HUDEP-2 (cell line): ENCODE results near the gene CBFA2T2.
A peak's percentile ranks its signal among the peaks of the same experiment; 100 is the strongest.
"Not testable (repeated sequence)": the region's sequence is repeated elsewhere in the genome, so short reads cannot be mapped to it uniquely, and the experiment has no call there.

Source experiments
- DNase-seq, 76 experiments: peaks; one replicate each; lab custom pipeline; 2025; ENCODE audit not compliant: unreplicated experiment in 76 of 76; lab: John Stamatoyannopoulos, UW

Gene CBFA2T2

DNA sequence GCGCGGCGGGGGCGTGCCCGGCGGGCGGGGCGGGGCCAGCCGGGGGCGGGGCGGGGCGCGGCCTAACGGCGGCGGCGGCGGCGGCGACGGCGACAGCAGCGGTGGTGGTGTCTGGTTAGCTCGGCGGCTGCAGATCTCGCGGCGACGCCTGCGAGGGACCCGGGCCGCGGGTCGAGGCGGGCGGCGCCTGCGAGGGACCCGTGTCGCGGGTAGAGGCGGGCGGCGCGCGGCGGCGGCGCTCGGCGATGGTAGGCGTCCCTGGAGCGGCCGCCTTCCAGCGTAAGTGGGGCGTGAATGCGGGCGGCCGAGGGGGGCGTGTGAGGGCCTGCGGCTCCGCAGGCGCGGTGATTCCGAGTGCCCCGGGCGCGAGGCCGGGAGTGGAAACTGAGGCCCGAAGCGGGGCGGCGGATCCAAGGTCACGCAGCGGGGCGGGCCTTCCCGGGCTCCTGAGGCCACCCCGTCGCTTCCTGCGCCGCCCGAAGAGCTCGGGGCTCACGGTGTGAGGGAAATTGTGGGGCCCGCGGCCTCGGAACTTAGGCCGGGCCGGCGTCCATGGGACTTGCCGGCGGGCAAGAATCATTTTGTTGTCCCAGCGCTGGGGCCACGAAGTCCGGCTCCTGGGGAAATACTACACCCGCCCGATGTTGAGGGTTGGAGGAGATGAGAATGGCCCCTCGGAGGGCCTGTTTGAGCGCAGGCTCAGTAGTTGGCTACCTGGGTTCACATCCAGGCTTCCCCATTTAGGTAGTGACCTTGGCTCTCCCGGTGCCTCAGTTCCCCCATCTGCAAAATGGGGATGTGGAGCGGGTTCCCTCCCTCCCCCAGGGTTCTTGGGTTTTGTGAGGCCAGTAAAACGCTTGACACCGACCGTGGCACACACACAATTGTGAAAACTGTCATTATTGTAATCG, at the start of gene CBFA2T2:
Gene CBFA2T2 (plus strand): TSS at position 74 of the 911 bp plus-strand sequence. CDS start 172 bp downstream, at position 246.
- DNase-seq, result peak in 17 of 76 experiments; percentile 26 to 76 (median 44)

GRCh38 chr20:33440562-33440961, 49.3 kb upstream of the CBFA2T2 start:
- DNase-seq, result not testable (repeated sequence)

DNA sequence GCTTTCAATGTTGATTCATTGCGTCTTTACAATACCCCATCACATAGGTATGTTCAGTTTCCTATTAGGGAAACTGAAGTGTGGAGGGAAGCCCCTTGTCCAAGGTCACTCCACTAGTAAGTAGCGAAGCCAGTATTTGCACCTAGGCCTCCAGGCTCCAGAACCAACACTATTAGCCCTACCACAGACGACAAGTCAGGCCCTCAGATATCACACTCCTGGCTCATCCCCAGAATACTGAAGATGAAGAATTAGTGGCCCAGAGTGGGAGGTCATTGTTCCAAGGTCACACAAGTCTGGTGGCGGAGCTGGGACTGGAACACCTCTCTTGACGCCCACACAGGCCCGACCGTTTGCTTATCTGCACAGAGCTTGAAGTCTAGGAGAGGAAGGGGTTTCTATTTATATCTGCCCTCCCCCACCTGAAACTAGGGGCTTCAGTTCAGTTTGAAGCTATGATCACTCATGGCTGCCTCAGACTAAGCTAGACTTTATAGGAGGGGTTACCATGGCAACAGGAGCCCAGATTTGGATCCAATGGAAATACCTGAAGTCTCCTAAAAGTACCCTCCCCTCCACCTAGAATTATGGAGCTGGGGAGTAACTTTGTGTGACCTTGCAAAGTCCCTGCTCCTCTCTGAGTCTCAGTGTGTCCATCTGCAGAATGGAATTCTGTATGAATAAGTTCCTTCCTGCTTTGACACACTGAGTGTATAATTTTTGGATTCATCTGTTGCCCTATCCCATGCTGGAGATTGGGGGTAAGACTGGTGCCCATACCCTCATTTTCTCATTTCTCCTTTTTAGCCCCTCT, 48.5 kb upstream of the CBFA2T2 start:
- DNase-seq, result peak in 8 of 76 experiments; percentile 8 to 41 (median 16)

DNA sequence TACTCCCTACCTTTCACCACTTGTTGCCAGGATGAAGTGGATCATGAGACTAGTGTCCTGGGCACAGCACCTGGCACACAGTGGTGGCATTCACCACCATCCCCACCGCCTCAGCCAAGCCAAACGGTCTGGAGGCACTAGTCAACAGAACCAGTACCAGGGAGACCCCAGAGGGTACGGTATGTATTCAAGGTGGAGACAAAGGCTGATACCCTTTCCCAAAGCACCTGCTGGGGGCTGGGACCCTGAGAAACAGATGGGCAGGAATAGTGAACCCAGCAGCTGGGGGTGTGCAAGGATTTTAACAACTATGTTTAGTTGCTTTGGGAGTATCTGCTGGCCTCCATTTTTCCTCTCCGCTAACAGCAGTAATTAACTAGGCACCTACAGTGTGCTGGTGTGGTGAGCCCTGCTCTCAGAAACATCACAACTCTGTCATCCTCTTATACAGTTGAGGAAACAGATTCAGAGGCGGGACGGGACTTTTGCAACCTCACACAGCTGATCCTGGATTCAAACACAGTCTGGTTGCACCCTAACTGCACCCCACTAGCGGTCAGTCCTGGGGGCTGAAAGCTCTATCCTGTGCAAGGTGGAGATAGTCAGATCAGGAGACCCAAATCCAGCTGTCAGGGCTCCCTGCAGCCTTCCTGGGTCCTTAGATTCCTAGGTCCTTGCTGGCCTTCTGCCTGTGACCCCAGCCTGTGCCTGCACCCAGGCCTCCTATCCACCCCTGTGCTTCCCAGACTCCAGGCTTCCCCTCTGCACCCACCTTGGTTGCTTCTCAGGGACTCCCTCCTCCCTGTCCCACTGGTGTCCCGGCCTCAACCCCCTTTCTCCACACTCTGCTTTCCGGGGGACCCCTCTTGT, 47.5 kb upstream of the CBFA2T2 start:
- DNase-seq, result no peak

- no peak for DNase-seq
Measured at GRCh38 chr20:33443006-33443511, 46.8 kb upstream of the CBFA2T2 start.

DNA sequence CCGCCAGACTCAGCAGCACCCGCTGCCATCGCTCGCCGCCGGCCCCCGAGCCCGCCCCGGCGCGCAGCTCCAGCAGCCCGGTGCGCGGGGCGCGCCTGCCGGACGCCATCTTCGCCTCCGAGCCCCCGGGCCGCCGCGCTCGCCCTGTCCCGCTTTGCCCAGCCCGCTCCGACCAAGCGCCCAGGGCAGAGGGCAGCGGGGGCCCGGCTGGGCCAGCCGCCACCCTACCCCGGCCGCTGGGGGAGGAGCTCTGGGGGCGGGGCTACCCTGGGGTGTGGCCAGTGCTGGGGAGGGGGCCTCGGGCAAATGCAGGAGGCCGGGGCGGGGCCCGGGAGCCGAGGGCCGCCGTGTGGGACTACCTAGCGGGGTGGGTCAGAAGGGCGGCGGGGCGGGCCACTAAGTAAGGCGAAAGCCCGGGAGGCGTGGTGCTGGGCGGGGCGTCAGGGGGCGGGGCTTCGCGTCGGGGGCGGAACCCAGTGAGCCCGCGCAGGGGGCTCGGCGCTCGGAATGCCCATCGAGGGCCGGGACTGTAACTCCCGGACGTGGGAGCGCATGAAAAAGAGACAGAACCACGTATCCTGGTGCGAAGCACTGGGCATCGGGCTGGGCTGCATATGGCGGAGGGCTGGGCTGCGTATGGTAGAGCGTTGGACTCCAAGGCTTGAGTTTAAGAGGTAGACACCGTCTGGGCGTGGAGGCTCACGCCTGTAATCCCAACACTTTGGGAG, 46.2 kb upstream of the CBFA2T2 start, which contains the start of gene SNTA1:
Gene SNTA1 (minus strand): TSS at position 252 of the 728 bp plus-strand sequence. CDS start 143 bp downstream, at position 109.
- peak in 73 of 76 experiments; percentile 14 to 90 (median 73) for DNase-seq

DNA sequence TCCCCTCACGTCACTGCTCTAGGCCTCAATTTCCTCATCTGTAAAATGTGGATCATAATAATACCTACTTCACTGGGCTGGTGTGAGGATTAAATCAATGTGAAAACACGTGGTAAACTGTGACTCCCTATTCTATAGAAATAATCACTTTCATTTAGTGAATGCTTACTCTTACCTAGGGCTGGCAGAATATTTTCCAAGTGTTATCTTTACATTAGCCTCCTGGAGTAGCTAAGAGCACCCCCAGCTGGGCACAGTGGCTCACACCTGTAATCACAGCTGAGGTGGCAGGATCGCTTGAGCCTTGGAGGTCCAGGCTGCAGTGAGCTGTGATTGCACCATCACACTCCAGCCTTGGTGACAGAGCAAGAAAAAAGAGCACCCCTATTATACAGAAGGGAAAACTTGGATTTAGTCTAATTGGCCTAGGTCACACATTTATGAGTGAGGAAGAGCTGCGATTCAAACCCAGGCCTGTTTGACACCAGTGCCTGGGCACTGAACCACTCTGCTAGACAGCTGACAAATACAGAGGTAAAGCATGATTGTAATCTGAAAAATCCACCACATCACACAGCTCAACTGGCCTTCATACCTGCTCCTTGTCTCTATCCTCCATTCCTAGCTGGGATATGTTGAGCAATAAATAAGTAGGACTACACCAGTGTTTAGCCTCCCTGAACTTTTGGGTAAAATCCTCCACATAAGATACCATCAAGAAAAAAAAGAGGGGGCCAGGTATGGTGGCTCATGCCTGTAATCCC, 44.9 kb upstream of the CBFA2T2 start:
- DNase-seq, result peak in 8 of 76 experiments; percentile 13 to 28 (median 22)

- no peak for DNase-seq
Measured at GRCh38 chr20:33445881-33446625, 43.8 kb upstream of the CBFA2T2 start.

- DNase-seq, result peak in 5 of 76 experiments; percentile 7 to 40 (median 23)
Measured at GRCh38 chr20:33450867-33451266, 39.0 kb upstream of the CBFA2T2 start.

DNA sequence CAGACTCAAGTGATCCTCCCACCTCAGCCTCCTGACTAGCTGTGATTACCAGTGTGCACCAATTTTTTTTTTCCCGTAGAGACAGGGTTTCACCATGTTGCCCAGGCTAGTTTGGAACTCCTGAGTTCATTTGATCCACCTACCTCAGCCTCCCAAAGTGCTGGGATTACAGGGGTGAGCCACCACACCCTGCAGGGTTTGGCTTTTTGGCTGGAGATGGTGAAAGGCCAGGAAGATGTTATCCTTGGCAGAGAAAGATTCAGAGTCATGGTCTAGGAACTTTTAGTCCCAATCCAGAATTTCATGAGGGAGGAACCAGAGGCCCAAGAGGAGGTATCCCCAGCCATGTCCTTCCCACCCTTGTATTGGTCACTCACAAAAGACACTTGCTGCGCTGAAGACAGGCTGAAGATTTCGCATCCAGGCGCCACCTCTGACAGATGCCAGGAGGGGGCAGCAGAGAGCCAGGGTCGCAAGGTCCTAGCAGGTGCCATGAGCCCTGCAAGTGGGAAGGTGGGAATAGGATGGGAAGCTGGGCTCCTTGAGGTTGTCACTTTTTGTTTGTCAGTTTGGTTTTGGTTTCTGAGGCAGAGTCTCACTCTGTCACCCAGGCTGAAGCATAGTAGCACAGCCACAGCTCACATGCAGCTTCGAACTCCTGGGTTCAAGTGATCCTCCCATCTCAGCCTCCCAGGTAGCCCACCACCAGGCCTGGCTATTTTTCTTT, 32.8 kb upstream of the CBFA2T2 start:
- peak in 67 of 76 experiments; percentile 8 to 81 (median 55) for DNase-seq

GRCh38 chr20:33459599-33459998, 30.3 kb upstream of the CBFA2T2 start:
- DNase-seq, result no peak

GRCh38 chr20:33460711-33461110, 29.2 kb upstream of the CBFA2T2 start:
- no peak for DNase-seq

DNA sequence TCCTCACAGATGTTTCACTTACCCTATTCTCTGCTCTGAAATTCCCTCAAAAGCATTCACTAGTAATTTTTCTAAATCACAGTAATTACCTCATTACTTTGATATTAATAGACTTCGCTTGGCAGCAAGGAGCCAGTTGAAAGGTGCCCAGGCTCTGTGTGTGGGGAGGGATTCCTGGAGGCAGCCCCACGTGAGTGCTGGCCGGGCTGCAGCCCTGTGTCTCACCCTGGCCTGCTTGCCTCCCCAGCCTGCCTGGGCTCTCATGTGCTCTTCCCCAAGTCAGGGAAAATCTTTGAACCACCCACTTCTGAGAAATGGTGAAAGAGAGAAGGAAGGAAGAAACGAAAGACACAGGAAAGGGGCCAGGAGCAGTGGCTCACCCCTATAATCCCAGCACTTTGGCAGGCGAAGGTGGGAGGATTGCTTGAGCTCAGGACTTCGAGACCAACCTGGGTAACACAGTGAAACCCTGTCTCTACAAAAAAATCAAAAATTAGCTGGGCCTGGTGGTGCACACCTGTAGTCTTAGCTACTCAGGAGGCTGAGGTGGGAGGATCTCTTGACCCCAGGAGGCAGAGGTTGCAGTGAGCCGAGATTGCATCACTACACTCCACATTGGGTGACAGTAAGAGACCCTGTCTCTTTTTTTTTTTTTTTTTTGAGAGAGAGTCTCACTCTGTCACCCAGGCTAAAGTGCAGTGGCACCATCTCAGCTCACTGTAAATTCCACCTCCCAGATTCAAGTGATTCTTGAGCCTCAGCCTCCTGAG, 26.4 kb upstream of the CBFA2T2 start:
- no peak for DNase-seq

GRCh38 chr20:33464759-33465158, 25.1 kb upstream of the CBFA2T2 start:
- DNase-seq, result not testable (repeated sequence)

DNA sequence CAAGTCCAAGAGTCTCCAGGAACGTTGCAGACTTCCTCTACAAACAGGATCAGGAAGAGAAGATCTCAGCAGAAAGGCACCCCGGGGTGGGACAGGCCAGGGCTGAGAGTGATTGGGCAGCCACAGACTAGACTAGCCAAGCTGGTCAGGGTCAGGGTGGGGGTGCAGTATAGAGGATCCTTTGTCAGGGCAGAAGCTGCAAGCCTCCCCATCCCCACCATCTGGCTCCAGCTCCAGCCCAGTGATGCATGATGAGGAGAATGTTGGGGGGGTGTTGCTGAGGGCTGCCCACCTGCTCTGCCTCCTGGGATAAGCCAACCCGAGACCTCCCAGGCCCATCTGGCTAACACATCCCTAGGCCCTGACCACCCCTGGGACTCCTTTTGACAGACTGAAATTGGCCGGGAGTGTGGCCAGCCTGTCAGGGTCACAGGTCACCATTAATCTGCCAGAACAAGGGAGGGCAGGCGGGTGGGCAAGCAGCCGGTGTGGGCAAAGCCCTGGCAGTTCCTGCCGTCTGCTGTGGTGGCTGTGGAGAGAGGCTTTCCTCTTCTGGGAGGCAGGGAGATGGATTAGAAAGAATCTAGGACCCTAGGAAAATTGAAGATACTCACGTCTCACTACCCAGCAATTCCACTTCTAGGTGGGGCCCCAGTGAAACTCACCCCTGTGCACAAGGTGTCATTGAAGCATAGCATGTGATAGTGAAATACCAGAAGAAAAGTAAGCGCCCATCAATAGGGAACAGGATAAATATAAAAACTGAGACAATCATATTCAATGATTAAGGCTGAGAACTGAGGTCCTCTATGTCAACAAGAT, 24.2 kb upstream of the CBFA2T2 start:
- DNase-seq, result no peak

GRCh38 chr20:33466303-33466646, 23.6 kb upstream of the CBFA2T2 start:
- no peak for DNase-seq
